GM19025 (cell line): ENCODE measurements around the gene TTC28.
"Not testable (repeated sequence)": the region's sequence is repeated elsewhere in the genome, so short reads cannot be mapped to it uniquely, and the experiment has no call there.

Source experiments
- ATAC-seq: cut with Tn5 transposase; IDR thresholded peaks from one replicate; pipeline ENCODE4 v1.9.1; 2021; ENCODE audit warnings: mild to moderate bottlenecking, low read depth, moderate library complexity; ENCODE audit not compliant: unreplicated experiment

The TTC28 gene

GRCh38 chr22:28379075-28379779 is 300.4 kb downstream of the TTC28 start:
- ATAC-seq = no peak

DNA sequence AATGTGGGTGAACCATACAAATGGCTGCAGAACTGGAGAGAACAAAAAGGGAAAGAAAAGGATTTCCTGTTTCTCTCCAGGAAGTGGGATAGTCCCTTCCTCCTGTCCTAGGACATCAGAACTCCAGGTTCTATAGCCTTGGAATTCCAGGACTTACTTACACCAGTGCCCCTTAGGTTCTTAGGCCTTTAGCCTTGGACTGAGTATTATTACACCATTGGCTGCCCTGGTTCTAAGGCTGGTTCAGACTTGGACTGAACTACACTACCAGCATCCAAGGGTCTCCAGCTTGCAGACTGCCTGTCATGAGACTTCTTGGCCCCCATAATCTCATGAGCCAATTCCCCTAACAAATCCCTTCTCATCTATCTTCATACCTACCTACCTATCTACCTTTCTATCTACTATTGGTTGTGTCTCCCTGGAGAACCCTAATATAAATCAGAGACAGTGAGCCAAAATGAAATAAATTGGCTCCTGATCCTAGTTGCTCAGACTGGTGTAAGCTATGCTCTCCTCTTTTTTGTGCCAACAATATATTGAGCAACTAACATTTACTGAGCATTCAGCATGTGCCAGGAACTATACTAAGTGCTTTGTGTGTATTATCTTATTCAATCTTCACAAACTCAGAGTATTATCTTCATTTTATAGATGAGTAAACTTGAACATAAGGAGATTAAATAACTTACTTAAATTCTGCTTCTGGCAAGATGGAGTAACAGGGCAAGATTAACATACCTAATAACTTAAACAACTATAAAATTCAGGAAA is 303.7 kb downstream of the TTC28 start:
- no peak for ATAC-seq

DNA sequence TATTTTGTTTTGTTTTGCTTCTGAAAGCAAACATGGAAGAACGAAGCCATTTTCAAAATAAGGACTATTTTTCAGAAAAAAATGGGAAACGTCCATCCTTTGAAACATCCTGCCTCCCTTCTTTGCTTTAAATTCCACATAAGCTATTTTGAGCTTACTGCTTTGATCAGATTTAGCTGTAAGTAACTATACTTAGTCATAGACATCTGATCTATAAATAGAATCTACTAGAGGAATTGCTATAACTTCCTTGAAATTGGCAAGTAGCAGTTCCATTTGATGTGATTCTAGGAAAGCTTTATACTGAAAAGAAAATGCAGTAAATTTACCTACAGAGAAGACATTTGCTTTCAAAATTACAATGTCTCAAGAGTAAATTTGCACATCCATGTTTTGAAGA is 305.8 kb downstream of the TTC28 start:
- ATAC-seq = no peak

DNA sequence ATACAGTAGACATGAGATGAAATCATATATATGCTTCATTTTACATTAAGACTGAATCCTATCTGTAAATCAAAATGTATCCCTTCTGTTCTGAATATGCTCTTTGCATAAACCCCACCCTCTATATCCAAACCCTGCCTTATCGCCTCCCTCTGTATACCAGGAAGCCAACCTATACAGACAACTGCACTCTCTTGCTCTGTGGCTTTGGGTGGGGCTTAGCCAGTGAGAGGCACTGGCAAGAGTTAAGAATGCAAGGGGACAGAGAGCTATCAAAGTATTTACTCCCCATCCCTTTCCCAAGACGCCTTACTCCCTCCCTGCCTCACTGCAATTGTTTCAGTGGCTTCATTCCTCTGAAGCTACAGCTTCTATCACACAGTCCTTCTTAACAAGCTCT is 309.8 kb downstream of the TTC28 start:
- ATAC-seq = no peak

GRCh38 chr22:28366856-28367255 is 312.8 kb downstream of the TTC28 start:
- no peak for ATAC-seq

GRCh38 chr22:28365371-28365770 is 314.3 kb downstream of the TTC28 start:
- ATAC-seq = no peak

DNA sequence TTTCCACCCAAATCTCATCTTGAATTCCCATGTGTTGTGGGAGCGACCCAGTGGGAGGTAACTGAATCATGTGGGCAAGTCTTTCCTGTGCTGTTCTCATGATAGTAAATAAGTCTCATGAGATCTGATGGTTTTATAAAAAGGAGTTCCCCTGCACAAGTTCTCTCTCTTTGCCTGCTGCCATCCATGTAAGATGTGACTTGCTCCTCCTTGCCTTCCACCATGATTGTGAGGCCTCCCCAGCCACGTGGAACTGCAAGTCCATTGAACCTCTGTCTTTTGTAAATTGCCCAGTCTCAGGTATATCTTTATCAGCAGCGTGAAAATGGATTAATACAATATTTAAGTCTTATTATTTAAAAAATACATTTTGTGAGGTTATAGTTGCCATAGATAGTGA is 315.5 kb downstream of the TTC28 start:
- ATAC-seq = not testable (repeated sequence)

- ATAC-seq = no peak
These were observed 318.7 kb downstream of the TTC28 start for GRCh38 chr22:28360939-28361338.

DNA sequence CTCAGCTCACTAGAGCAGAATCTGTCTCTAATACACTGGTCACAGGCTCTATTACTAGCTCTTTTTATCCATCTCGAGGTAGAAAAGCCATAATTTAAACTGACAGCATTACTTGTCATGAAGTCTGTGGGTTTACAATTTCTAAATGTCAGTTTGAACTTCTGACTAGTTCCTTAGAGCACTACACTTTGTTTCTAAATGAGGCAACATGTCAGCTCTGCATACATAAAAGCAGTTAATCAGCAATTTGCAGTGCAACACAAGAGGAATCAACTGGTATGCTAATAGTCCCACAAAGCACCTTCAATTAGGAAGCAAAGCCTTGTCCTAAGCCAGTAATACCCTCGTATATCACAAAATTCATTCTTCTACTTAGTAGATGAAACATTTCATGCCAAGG is 321.3 kb downstream of the TTC28 start:
- ATAC-seq = no peak

GRCh38 chr22:28357193-28357592 is 322.4 kb downstream of the TTC28 start:
- ATAC-seq = no peak

- no peak for ATAC-seq
These were observed 328.2 kb downstream of the TTC28 start for GRCh38 chr22:28351476-28351875.

GRCh38 chr22:28348613-28349609 is 330.7 kb downstream of the TTC28 start:
- no peak for ATAC-seq

DNA sequence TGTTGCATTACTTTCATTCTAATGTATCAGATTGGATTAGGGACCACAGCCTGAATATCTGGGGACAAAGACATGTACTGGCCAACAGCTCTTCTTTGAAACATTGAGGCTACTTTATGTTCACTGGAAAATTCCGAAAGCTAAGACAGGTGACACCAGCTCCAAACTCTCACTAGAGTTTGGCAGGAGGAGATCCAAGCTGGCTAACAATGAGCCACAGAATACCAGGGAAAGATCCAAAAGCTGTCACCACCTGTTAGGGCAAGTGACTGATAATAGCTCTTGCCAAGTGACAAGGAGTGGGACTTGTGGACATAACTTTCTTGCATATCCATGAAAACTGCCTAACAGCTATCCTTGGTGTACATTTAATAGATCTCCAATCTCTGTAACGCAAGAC is 333.3 kb downstream of the TTC28 start:
- no peak for ATAC-seq

- no peak for ATAC-seq
These were observed 334.5 kb downstream of the TTC28 start for GRCh38 chr22:28344918-28345703.

GRCh38 chr22:28341001-28341400 is 338.6 kb downstream of the TTC28 start:
- no peak for ATAC-seq

- ATAC-seq = no peak
These were observed 346.6 kb downstream of the TTC28 start for GRCh38 chr22:28333088-28333487.

GRCh38 chr22:28332410-28332809 is 347.2 kb downstream of the TTC28 start:
- no peak for ATAC-seq

GRCh38 chr22:28331695-28332094 is 347.9 kb downstream of the TTC28 start:
- ATAC-seq = no peak

DNA sequence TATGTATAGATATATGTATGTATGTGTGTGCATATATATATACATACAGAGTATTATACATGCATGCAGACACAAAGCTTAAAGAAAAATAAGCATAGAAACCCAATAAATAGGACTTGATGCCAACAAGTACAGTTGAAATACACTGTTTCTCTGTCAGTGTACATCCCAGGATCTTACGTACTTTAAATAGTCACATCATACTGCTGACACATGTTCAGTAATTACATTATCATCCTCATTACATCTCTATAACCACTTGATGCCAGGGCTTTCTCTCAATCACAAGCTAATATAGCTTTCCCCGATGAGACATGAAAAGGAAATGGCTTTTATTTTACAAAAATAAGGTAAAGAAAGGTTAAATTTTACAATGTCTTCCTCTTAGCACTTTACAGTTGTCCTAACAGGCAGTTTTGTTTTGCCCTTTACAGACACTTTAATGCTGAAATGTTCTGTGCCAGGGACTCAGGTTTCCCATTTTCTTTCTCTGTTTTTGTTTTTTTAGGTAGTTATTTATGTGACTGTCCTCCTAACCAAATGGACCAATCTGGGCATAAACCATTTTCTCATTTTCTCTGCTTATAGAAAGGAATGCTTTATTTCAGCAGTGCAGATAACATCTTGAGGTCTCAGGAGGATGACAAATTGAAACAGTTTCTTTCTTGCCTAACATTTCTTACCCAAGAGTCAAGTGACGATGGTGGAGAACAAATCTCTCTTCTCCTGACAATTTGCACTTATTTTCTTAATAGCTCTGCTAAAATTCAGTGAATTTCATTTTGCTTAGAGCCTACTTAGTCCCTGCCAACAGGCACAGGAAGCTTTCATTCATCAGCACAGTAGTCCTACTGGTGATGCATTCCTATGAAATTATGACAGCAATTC is 350.2 kb downstream of the TTC28 start:
- ATAC-seq = no peak
